ENCODE results near the gene IRF9. TPM values are rescaled to one million over a fixed set of nuclear protein-coding genes. Genes with fewer than 3 reads are reported as not detected.

IRF9 gene
- total and polyA plus RNA-seq, 2 of the 13 experiments (the other 11 are each of a cell fraction or from before 2014, with no cell fraction given): 14.9 to 49.7 TPM

DNA sequence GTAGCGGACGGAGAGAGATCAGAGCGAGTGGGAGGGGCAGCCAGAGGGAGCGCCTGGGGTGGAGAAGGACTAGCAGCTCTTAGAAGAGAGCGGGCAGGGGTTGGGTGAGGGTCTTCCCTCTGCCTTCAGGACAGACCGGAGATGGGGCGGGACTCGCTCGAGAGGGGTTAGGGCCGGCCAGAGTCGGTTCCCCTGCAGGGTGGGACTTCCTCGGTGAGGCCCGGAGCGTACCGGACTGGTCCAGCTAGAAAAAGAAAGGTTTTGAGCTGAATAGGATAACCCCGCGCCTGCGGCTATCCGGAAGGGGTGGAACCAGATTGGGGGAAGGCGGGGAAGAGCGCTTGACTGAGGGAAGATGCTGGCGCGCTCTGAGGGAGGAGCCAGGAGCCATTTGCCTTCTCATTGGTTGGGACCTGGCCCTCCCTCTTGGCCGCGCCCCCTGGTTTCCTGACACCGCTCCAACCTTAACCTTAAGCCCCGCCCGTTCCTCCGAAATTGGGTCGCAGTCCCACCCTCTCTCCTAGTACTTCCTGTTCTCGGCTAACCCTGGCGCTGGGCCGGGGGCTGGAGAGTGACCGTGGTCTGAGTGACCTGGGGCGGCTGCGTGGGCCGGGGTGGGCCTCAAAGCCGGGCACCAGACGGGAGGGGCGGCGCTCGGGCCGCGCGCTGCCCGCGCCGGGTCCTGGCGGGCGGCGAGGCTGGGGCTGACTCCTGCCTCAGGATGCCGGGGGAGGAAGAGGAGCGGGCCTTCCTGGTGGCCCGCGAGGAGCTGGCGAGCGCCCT lies 13.9 kb upstream of the IRF9 start, which contains the start of gene RNF31 (continued):
- TF ChIP-seq, protein P1, sequence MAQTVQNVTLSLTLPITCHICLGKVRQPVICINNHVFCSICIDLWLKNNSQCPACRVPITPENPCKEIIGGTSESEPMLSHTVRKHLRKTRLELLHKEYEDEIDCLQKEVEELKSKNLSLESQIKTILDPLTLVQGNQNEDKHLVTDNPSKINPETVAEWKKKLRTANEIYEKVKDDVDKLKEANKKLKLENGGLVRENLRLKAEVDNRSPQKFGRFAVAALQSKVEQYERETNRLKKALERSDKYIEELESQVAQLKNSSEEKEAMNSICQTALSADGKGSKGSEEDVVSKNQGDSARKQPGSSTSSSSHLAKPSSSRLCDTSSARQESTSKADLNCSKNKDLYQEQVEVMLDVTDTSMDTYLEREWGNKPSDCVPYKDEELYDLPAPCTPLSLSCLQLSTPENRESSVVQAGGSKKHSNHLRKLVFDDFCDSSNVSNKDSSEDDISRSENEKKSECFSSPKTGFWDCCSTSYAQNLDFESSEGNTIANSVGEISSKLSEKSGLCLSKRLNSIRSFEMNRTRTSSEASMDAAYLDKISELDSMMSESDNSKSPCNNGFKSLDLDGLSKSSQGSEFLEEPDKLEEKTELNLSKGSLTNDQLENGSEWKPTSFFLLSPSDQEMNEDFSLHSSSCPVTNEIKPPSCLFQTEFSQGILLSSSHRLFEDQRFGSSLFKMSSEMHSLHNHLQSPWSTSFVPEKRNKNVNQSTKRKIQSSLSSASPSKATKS (CRISPR knock-in tag; IDR thresholded peaks at IDR 0.05): no peak
- TF ChIP-seq ZBTB8A (CRISPR knock-in tag; IDR thresholded peaks at IDR 0.05; ENCODE audit: borderline replicate concordance, low read depth) (no peak; the same call in none of the 2 replicates), SNAPC2 (CRISPR knock-in tag; IDR thresholded peaks at IDR 0.05) (peak; percentile 84), FOXO1 (CRISPR knock-in tag; IDR thresholded peaks at IDR 0.05) (peak; percentile 71), ZNF30 (CRISPR knock-in tag; IDR thresholded peaks at IDR 0.05) (no peak), ARNT (IDR thresholded peaks at IDR 0.05) (no peak), ZEB1 (IDR thresholded peaks at IDR 0.05; ENCODE audit: insufficient replicate concordance, low read depth) (no peak), HOXD1 (CRISPR knock-in tag; IDR thresholded peaks at IDR 0.05) (peak; percentile 12), MED1 (CRISPR knock-in tag; IDR thresholded peaks at IDR 0.05) (no peak; the same call in 1 of the 2 replicates), THAP11 (CRISPR knock-in tag; IDR thresholded peaks at IDR 0.05) (peak; percentile 89), MED8 (CRISPR knock-in tag; IDR thresholded peaks at IDR 0.05; ENCODE audit: insufficient replicate concordance) (peak; percentile 11), ZNF337 (CRISPR knock-in tag; IDR thresholded peaks at IDR 0.05; ENCODE audit: borderline replicate concordance, low read depth) (no peak), ZNF3 (CRISPR knock-in tag; IDR thresholded peaks at IDR 0.05) (0 out of 2 replicates have a peak, but pooled peaks have one; percentile 64), ZMYM2 (CRISPR knock-in tag; IDR thresholded peaks at IDR 0.05) (no peak), ZNF75D (CRISPR knock-in tag; IDR thresholded peaks at IDR 0.05; ENCODE audit: borderline replicate concordance) (no peak), ELF3 (CRISPR knock-in tag; IDR thresholded peaks at IDR 0.05) (peak; percentile 93), SCMH1 (CRISPR knock-in tag; IDR thresholded peaks at IDR 0.05; ENCODE audit: borderline replicate concordance) (no peak), CHD4 (IDR thresholded peaks at IDR 0.05; ENCODE audit: borderline replicate concordance, low read length) (peak; percentile 91; the same call in 1 of the 2 replicates), ZNF143 (CRISPR knock-in tag; IDR thresholded peaks at IDR 0.05) (no peak; the same call in 1 of the 2 replicates), BRD4 (CRISPR knock-in tag; IDR thresholded peaks at IDR 0.05) (peak; percentile 94; the same call in 1 of the 2 replicates), MTF2 (CRISPR knock-in tag; IDR thresholded peaks at IDR 0.05; ENCODE audit: borderline replicate concordance) (no peak)
- TF ChIP-seq, protein P2, sequence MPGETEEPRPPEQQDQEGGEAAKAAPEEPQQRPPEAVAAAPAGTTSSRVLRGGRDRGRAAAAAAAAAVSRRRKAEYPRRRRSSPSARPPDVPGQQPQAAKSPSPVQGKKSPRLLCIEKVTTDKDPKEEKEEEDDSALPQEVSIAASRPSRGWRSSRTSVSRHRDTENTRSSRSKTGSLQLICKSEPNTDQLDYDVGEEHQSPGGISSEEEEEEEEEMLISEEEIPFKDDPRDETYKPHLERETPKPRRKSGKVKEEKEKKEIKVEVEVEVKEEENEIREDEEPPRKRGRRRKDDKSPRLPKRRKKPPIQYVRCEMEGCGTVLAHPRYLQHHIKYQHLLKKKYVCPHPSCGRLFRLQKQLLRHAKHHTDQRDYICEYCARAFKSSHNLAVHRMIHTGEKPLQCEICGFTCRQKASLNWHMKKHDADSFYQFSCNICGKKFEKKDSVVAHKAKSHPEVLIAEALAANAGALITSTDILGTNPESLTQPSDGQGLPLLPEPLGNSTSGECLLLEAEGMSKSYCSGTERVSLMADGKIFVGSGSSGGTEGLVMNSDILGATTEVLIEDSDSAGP (CRISPR knock-in tag; IDR thresholded peaks at IDR 0.05; ENCODE audit: borderline replicate concordance): no peak
- TF ChIP-seq, protein P3, sequence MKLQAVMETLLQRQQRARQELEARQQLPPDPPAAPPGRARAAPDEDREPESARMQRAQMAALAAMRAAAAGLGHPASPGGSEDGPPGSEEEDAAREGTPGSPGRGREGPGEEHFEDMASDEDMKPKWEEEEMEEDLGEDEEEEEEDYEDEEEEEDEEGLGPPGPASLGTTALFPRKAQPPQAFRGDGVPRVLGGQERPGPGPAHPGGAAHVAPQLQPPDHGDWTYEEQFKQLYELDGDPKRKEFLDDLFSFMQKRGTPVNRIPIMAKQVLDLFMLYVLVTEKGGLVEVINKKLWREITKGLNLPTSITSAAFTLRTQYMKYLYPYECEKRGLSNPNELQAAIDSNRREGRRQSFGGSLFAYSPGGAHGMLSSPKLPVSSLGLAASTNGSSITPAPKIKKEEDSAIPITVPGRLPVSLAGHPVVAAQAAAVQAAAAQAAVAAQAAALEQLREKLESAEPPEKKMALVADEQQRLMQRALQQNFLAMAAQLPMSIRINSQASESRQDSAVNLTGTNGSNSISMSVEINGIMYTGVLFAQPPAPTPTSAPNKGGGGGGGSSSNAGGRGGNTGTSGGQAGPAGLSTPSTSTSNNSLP (IDR thresholded peaks at IDR 0.05; ENCODE audit: low read depth, low read length): no peak
- TF ChIP-seq, protein P4, sequence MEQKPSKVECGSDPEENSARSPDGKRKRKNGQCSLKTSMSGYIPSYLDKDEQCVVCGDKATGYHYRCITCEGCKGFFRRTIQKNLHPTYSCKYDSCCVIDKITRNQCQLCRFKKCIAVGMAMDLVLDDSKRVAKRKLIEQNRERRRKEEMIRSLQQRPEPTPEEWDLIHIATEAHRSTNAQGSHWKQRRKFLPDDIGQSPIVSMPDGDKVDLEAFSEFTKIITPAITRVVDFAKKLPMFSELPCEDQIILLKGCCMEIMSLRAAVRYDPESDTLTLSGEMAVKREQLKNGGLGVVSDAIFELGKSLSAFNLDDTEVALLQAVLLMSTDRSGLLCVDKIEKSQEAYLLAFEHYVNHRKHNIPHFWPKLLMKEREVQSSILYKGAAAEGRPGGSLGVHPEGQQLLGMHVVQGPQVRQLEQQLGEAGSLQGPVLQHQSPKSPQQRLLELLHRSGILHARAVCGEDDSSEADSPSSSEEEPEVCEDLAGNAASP (CRISPR knock-in tag; IDR thresholded peaks at IDR 0.05; ENCODE audit: borderline replicate concordance): peak; percentile 71; the same call in 1 of the 2 replicates

Data from HepG2 (cell line).